RCC 7860 (cell line): ENCODE results near the gene EPS8.
"Not testable (repeated sequence)": the region's sequence is repeated elsewhere in the genome, so short reads cannot be mapped to it uniquely, and the experiment has no call there.

ENCODE experiments used
- DNase-seq: peaks from one replicate; pipeline ENCODE4 v3.0.0-alpha.2; 2015; ENCODE audit warnings: low spot score
- FAIRE-seq: peaks from 2 replicates; lab custom pipeline; 2012; peaks lifted over from hg19 to GRCh38; lab: Jason Lieb, UNC

The EPS8 gene

GRCh38 chr12:15762162-15762561 is 27.0 kb downstream of the EPS8 start:
- DNase-seq, FAIRE-seq: not testable (repeated sequence)

GRCh38 chr12:15757553-15758255 is 31.5 kb downstream of the EPS8 start:
- FAIRE-seq, result peak; percentile 97
- DNase-seq, result peak; percentile 97

GRCh38 chr12:15756822-15757221 is 32.4 kb downstream of the EPS8 start:
- FAIRE-seq (no peak), DNase-seq (no peak)

GRCh38 chr12:15754233-15754632 is 35.0 kb downstream of the EPS8 start:
- DNase-seq (no peak), FAIRE-seq (no peak)

- FAIRE-seq, result no peak
- no peak for DNase-seq
Measured at GRCh38 chr12:15752785-15753184, 36.4 kb downstream of the EPS8 start.

- no peak for FAIRE-seq
Measured at GRCh38 chr12:15751741-15752140, 37.4 kb downstream of the EPS8 start.

GRCh38 chr12:15749937-15750336 is 39.3 kb downstream of the EPS8 start:
- no peak for FAIRE-seq
- DNase-seq, result no peak

More at GRCh38 chr12:15751741-15752140, 37.4 kb downstream of the EPS8 start:
- DNase-seq, result no peak

- FAIRE-seq, result not testable (repeated sequence)
Measured at GRCh38 chr12:15741870-15742269, 47.3 kb downstream of the EPS8 start.

GRCh38 chr12:15741082-15741481 is 48.1 kb downstream of the EPS8 start:
- FAIRE-seq, result no peak
- DNase-seq, result no peak

More at GRCh38 chr12:15741870-15742269, 47.3 kb downstream of the EPS8 start:
- DNase-seq, result not testable (repeated sequence)

GRCh38 chr12:15740389-15740788 is 48.8 kb downstream of the EPS8 start:
- not testable (repeated sequence) for FAIRE-seq, DNase-seq

GRCh38 chr12:15738438-15739015 is 50.7 kb downstream of the EPS8 start:
- DNase-seq (no peak), FAIRE-seq (no peak)

- DNase-seq, result no peak
- no peak for FAIRE-seq
Measured at GRCh38 chr12:15735837-15736615, 53.2 kb downstream of the EPS8 start.

GRCh38 chr12:15733136-15733535 is 56.1 kb downstream of the EPS8 start:
- FAIRE-seq (no peak), DNase-seq (no peak)

GRCh38 chr12:15732341-15733061 is 56.7 kb downstream of the EPS8 start:
- FAIRE-seq, result peak; percentile 99

GRCh38 chr12:15731940-15732339 is 57.2 kb downstream of the EPS8 start:
- no peak for FAIRE-seq
- no peak for DNase-seq

More at GRCh38 chr12:15732341-15733061, 56.7 kb downstream of the EPS8 start:
- DNase-seq, result peak; percentile 81

- FAIRE-seq, result no peak
- DNase-seq, result no peak
Measured at GRCh38 chr12:15729097-15729496, 60.1 kb downstream of the EPS8 start.

GRCh38 chr12:15728118-15728598 is 61.0 kb downstream of the EPS8 start:
- no peak for FAIRE-seq
- DNase-seq, result peak; percentile 47

GRCh38 chr12:15726878-15727150 is 62.4 kb downstream of the EPS8 start:
- DNase-seq (no peak), FAIRE-seq (peak; percentile 30)

- DNase-seq (no peak), FAIRE-seq (no peak)
Measured at GRCh38 chr12:15726027-15726877, 62.9 kb downstream of the EPS8 start.

GRCh38 chr12:15722951-15723350 is 66.2 kb downstream of the EPS8 start:
- no peak for FAIRE-seq

More at GRCh38 chr12:15722951-15723350, 66.2 kb downstream of the EPS8 start:
- no peak for DNase-seq
